ENCODE results near the gene TMEM92.
A peak's percentile ranks its signal among the peaks of the same experiment; 100 is the strongest.
"Not testable (repeated sequence)": the region's sequence is repeated elsewhere in the genome, so short reads cannot be mapped to it uniquely, and the experiment has no call there.

Gene TMEM92

GRCh38 chr17:50262001-50262794 is 12.1 kb upstream of the TMEM92 start:
- no peak for DNase-seq

GRCh38 chr17:50263331-50264262 is 10.7 kb upstream of the TMEM92 start:
- no peak for DNase-seq

DNA sequence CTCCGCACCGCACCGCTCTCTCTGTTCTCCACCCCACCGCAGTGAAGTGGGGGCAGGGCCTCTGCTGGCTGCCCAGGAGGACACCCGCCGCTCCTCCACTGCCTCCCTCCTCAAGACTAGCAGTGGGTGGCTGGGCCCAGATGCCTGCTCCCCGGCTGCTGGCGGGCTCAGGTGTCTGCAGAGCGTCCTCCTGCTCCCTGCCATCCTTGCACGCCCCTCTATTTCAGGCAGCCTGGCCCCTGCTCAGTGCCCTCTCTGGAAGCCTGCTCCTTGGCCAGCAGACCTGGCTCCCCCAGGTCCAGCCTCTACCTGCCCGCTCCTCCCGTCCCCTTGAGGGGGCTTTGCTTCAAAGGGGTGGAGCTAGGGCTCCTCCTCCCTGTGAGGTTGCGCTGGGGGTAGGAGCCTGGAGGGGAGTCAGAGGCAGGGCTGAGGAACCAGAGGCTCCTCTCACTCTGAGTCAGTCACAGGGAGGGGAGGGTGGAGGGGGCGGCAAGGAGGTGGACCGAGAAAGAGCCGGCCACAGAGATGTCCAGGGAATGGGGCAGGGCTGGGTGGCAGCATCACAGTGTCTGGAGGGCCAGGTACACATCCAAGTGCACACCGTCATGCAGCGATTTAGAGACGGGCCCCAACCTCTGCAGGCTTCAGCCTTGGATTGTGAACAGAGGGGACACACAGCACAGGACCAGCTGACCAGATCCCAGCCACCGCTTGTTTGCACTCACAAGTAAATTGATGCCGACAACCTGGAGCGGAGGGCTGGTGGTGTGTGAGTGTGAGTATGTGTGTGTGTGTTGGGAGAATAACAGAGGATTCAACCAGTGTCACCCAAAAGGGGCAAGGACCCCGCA is 9.8 kb upstream of the TMEM92 start:
- DNase-seq = no peak

DNA sequence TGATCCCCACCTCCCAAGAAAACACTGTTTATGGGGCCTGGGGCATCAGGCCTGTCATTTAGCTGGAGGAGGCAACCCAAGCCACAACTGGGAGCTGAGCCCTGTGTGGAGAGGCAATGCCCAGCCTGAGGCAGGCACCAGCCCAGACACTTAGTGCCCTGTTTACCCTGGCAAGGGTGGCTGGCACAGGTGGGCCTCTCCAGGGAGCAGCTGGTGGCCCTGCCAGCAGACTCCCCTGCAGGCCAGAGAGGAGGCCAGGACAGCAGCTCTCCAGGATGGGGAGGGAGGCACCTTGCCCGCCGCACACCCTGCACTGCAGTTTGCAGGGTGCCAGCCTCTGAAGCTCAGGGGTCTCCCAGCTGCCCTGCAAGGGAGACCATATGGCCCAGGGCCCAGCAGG is 9.1 kb upstream of the TMEM92 start:
- DNase-seq = no peak

GRCh38 chr17:50265690-50266315 is 8.5 kb upstream of the TMEM92 start:
- no peak for DNase-seq

DNA sequence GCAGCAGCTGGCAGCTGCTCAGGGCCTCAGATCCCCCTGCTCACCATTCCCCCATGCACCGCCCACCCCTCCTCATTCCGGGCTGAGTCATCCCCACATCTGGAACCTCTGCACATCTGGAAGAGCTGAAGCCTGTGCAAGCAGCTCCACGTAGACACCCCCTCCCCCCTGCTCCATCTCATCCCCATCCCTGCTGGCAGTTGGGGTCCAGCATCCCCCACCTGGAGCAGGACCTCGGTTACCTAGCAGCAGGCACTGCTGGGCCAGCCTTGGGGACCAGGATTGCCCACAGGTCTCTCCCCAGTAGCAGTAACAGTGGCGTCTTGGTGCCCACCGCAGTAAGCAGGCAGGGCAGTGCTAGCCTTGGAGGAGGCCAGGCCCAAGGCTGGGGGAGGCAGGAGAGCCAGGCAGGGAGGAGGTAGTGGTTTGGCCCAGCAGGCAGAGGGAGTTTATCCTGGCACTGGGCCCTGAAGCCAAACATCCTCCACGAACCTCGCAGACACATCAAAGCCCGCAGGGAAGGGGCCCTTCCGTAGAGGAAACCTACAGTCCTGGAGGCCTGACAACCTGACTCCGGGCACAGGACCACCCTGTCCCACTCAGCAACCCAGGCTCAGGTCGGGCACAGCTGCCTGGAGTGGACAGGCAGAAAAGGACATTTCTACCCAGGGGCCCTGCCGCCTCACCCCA is 7.7 kb upstream of the TMEM92 start:
- no peak for DNase-seq

GRCh38 chr17:50267074-50267841 is 7.0 kb upstream of the TMEM92 start:
- no peak for DNase-seq

GRCh38 chr17:50268026-50268425 is 6.2 kb upstream of the TMEM92 start:
- no peak for DNase-seq

DNA sequence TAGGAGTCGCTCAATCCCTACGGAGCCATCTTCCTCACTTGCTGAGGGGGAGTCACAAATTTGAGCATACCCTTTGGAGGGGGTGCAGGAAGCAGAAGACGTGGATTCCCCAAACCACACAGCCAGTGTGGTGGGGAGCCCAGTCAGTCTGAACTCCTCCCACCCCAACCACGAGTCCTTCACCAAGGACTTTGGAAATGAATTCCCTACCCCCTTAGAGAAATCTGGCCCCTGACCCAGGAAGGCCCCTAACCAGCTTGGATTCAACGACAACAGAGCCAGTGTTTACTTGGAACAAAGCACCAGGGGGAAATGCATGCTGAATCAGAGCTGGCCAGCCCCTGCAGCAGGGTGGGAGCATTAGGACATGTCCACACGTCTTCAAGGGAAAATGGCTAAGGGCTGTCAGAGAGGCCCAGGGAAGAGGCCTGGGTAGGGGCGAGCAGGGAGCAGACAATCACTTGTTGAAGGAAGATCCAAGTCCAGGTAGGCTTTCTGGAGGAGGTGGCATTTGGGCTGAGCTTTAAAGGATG is 5.5 kb upstream of the TMEM92 start:
- no peak for DNase-seq

- peak; percentile 38 for DNase-seq
Measured at GRCh38 chr17:50269477-50270434, 4.5 kb upstream of the TMEM92 start.

GRCh38 chr17:50270435-50271362 is 3.6 kb upstream of the TMEM92 start:
- no peak for DNase-seq

DNA sequence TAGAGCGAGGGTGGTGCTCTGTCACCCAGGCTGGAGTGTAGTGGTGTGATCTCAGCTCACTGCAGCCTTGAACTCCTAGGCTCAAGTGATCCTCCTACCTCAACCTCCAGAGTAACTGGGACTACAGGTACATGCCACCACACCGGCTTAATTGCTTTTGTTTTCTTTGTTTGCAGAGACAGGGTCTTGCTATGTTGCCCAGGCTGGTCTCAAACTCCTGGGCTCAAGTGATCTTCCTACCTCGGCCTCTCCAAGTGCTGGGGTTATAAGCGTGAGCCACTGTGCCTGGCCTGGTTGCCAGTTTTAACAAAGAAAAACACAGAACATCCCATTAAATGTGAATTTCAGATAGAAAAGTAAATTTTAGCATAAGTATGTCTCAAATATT is 2.9 kb upstream of the TMEM92 start:
- not testable (repeated sequence) for DNase-seq

DNA sequence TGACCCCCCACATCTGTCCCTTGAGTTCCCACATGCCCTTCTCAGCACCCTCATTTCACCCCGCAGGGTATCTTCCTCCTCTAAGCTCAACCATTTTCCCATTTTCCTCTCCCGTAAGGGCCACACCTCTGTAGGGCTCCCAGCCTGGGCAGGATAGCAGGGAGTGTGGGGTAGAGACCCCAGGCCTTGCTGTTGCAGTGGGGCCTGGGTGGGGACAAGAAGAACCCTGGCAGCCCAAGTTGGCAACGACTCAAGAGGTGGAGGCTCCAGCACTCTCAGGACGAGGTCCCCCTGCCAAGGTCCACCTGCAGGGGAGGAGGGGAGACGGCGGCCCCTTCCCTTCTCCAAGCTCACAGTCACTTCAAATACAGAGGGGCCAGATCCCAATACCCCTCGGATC is 2.0 kb upstream of the TMEM92 start:
- no peak for DNase-seq

GRCh38 chr17:50272711-50273653 is 1.3 kb upstream of the TMEM92 start:
- peak; percentile 42 for DNase-seq

- DNase-seq = no peak
Measured at GRCh38 chr17:50273654-50274040, 619 bp upstream of the TMEM92 start.

GRCh38 chr17:50274897-50275221 is 593 bp downstream of the TMEM92 start:
- no peak for DNase-seq

DNA sequence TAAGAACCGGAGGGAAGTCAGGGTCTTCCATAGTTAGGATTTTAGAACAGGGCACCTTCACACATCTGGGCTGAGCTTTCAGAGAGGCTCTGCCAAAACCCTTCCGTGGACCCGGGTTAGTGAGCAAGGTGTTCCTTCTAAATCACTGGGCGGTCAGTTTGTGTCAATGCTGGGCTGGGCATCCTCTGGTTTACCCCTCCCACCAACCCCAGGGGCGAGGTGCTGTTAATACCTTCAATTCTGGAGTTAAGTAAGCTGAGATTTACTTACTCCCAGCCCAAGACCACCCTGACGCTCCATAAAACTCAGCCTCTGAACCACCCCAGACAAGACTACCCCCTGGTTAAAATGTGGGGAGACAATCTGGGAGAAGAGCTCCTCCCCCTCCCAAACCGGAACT is 1.0 kb downstream of the TMEM92 start:
- no peak for DNase-seq
